Retinal pigment epithelial cell (primary cell): ENCODE data around the gene XPO4.

Source experiments
- DNase-seq: peaks from one replicate; pipeline ENCODE4 v3.0.0-alpha.2; 2010; ENCODE audit warnings: low read depth
- H3K4me3 ChIP-seq: 2 replicates; pipeline ENCODE4 v1.5.1; 2011; ENCODE audit warnings: mild to moderate bottlenecking, low read length, control low read depth, moderate library complexity
- TF ChIP-seq, protein P1 (sequence below): conservative IDR thresholded peaks from 2 replicates; pipeline ENCODE4 v1.5.1; 2011; ENCODE audit warnings: low read depth, low read length, control low read depth, inconsistent platforms

Gene XPO4

DNA sequence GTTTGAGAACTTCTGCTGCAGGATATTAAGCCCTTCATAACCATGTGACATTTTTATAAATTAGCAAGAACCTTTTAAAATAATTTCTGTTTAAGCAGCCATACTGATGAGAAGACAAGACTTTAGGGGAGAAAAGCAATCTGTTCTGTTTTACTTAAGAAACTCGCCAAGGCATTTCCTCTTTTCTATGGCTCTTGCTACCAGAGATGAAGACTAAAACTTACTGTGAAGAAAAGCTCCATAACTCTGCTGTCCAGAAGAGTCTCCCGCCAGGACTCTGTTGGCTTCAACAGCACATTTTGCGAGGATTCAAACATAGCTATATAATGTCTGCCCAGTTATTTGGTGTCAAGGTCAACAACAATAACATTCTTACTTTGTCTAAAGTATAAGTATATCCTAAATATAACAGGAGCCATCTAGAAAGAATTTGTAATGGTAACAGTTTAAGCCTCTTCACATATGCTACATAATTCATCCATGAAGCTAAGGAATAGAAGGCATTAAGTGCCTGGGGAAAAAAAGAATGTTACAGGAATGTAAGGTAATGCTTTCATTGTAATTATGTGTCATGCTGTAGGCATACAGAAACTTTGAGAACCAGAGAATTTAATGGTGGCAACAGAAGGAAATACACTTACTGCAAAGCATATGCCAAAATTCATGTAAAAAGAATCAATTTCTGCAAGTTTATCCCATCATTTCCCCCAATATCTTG lies 75.5 kb downstream of the XPO4 start:
- H3K4me3 ChIP-seq = no peak overlapping the region
- TF ChIP-seq, protein P1, sequence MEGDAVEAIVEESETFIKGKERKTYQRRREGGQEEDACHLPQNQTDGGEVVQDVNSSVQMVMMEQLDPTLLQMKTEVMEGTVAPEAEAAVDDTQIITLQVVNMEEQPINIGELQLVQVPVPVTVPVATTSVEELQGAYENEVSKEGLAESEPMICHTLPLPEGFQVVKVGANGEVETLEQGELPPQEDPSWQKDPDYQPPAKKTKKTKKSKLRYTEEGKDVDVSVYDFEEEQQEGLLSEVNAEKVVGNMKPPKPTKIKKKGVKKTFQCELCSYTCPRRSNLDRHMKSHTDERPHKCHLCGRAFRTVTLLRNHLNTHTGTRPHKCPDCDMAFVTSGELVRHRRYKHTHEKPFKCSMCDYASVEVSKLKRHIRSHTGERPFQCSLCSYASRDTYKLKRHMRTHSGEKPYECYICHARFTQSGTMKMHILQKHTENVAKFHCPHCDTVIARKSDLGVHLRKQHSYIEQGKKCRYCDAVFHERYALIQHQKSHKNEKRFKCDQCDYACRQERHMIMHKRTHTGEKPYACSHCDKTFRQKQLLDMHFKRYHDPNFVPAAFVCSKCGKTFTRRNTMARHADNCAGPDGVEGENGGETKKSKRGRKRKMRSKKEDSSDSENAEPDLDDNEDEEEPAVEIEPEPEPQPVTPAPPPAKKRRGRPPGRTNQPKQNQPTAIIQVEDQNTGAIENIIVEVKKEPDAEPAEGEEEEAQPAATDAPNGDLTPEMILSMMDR = no peak
- no peak for DNase-seq

DNA sequence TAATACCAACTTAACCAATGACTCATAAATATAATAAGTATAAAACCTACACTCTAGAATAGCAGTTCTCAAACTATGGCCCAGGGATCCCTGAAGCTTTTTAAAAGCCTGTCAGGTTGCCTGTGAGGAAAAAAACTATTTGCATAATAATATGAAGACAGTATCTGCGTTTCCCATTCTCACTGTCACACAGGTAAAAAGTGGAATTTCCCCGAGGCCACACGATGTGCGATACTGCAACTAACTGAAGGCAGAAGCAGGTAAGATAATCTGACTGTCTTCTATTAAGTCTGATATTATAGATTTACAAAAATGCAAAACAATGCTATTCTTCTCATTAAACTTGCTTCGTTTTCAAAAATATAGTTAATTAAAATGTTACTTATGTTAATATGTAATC lies 76.2 kb downstream of the XPO4 start:
- TF ChIP-seq, protein P1 = no peak
- no peak for DNase-seq
- no peak overlapping the region for H3K4me3 ChIP-seq

DNA sequence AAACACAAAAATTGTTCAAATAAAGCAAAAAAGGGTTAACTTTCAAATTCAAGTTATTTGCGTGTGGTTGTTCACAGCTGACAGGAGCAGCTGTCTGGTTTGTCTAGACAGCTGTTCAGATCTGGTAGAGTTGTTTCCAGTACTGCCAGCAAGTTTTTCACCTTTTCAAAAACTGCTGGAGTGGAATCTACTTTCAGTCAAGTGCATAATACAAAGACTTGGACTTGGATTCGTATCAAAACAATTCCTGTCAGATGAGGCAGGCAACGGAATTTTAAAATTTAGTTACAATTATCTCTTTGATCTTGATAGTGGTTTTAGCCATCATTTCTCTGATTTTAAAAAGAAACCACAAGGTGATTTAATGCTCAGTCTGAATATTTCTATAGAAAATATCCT lies 77.1 kb downstream of the XPO4 start:
- TF ChIP-seq, protein P1 = no peak
- H3K4me3 ChIP-seq = no peak overlapping the region
- no peak for DNase-seq

DNA sequence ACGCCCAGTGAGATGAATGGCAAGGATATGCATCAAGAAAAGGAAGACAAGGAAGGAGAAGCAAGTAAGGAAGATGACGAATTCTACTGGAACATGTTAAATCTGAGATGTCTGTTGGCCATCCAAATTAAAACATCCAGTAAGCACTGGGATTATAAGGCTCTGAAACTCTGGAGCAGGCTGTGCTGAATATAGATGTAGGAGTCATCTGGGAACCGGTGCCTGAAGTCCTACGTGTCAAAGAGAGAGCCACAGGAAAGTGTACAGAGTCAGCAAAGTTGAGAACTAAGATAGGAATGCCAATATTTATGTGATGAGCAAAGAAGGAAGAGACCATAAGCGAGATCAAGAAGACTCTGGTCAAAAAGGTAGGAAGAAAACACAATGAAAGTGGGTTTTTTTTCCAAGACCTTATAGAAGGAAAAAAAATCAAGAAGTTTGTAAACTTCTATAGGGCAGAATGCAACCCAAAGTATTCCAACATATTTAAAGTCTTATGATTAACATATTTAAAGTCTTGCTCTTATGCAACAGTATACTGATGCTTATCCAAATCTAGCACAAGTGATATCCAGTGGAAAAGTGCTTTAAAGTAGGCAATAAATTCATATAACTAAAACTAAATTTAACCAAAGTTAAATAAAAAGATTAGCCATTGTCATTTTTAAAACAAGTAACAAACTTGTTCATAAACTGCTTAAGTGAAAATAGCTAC lies 77.6 kb downstream of the XPO4 start:
- H3K4me3 ChIP-seq = no peak overlapping the region
- DNase-seq = no peak
- TF ChIP-seq, protein P1 = no peak

DNA sequence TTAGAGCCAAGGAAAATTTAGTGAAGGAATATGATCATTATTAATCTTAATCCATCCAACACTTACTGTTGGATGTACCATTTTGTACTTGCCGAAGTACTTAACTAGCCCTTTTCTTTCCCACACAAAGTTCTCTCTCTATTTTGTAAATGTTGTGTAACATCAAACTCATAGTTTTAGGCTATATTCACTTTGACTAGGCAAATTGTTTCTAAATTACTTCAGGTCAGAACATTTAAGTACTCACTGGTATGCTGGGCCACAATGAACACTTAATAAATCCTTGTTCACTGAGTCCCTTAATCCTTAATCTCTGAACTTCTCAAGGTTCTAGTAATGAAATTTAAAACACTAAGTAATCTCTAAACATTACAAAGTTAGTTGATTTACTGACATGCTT lies 79.5 kb downstream of the XPO4 start:
- DNase-seq = no peak
- H3K4me3 ChIP-seq = no peak overlapping the region
- TF ChIP-seq, protein P1 = no peak

DNA sequence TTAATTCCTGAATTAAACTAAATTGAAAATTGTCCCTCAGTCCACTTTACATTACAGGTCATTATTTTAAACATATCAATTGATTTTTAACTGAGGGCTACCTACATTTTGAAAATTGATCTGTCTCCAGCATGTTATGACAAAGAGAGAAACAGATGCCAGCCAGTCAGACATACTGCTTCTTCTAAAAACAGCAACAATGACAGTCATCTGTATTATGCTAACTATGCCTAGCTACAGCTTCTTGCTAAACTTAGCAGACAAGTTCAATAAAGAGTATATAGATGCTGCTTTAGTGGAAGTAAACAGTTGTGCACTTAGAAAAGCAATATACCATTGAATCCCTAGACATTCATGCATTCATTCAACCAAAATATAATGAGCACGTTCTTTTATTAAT lies 80.1 kb downstream of the XPO4 start:
- TF ChIP-seq, protein P1 = no peak
- DNase-seq = no peak
- no peak overlapping the region for H3K4me3 ChIP-seq

DNA sequence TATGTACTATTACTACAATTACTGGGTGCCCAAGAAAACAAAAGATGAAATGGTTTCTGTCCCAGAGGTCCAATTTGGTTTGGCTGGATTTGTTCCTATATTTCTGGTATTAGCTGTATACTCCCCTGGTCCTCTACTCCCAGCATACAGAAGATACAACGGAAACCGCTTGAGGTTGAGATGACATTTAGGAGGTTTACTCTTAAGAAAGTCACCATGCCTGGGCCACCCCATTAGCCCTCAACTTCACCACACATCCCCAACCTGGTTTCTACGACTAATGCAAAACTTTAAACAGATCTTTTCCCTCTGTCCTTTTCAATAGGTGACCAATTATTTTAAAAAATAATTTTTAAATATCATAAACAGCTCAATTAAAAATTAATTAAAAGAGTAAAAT lies 82.8 kb downstream of the XPO4 start:
- no peak overlapping the region for H3K4me3 ChIP-seq

More for the DNA sequence above, 82.8 kb downstream of the XPO4 start:
- no peak for DNase-seq
- TF ChIP-seq, protein P1 = no peak
